ENCODE data around the gene ABHD1.
"Not testable (repeated sequence)": the region's sequence is repeated elsewhere in the genome, so short reads cannot be mapped to it uniquely, and the experiment has no call there.

Gene ABHD1

DNA sequence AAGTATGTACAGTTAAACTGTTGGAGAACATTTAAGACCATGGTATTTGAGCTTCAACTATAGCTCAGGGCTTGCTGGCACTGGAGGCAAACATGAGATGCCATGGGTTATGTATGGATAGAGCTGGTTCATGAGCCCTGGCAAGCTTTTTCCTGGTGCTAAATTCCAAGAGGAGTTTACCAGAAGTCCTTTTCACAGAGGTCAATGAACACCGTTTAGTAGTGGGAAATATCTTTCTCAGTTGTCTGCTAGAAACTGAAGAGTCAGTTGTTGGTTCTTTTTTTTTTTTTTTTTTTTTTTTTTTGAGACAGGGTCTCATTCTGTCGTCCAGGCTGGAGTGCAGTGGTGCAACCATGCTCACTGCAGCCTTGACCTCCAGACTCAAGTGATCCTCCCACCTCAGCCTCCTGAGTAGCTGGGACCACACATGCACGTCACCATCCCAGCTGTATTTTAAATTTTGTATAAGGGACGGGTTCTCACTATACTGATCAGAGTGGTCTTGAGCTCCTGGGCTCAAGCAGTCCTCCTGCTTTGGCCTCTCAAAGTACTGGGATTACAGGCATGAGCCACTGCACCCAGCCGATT is 35.7 kb upstream of the ABHD1 start:
- no peak for DNase-seq

DNA sequence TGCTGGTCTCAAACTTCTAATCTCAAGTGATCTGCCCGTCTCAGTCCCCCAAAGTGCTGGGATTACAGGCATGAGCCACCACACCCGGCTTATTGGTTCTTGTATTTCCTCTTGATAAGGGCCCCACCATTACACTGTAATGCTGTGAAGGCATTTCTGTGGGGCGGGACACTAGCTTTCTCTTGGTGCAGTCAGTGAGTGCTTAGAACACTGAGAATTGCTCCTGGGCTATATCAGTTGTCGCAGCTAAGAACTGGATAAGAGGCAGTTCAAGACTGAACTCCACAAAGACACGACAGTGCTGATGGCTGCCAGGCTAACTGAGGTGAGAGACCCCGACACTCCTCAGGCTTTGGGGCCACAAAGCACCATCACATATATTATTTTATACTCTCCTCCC is 35.0 kb upstream of the ABHD1 start:
- no peak for DNase-seq

DNA sequence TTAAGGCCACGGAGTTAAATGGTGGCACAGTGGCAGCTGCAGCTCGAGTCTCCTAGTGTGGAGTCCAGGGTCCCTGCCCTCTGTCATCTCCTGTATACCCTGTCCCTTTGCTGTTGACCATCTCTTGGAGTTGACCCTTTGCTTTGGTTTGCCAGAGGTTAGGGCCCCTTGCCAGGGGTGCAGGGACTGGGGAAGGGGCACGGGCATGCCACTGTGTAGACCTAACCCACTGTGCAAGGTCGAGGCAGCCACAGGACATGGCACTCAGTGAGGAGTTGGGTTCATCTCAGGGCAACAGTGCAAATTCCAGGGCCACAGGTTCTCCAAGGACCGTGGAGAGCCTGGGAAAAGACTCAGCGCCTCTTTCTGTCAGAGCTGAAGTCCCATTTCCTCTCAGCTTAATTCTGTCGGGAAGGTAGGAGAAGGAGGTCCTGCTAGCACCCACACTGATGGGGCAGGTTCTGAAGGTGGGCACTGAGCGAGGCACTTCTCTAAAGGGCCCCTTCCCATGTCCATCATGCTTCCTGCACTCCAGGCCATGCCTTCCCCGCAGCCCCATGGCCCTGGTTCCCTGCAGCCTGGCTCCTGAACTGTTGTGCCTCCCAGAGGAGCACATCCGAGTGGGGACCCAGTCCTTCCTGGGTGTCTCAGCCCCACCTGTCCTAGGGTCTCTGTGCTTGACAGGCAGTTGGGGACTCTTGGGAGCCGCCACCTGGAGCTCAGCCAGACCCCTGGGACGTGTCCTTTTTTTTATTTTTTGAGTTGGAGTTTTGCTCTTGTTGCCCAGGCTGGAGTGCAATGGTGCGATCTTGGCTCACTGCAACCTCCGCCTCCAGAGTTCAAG is 34.3 kb upstream of the ABHD1 start:
- DNase-seq, result no peak

DNA sequence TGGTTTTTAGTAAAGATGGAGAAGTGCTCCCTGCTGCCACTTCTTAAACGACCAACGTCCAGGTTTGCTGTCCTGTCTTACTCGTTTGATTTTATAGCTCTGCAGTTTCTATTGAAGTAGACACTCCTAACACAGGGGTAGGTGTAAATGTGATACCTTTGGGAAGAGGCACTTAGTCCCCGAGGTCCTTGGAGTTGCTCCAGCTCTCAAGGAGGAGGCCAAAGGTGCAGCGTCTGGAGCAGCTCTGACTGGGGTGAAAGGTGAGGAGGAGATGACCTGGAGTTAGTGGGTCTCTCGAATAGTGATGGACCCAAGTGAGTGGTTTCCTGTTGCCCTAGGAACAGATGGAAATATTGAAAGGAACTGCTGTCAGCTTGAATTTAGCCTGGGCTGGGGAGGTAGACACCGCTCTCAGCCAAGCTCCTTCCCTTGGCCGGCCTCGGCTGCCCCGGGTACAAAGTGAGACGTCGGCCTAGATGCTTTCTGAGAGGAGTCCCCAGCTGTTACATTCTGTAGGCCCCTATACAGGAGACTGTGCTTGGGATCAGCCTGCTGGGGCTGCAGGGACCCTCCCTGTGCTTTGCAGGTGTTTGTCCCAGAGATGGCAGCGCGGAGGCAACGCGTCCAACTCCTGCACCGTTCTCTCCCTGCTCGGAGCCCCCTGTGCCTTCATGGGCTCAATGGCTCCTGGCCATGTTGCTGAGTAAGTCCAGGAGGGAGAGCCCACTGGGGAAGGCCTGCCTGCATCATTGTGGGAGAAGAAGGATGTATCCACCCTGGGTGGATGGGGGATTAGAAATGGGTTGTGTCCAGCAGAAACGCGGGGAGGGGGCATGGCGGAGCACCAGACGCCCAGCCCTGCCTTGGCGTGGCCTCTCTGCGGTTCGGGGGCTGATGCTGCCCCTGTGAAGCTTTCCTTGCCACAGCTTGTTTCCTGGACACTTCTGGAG is 31.6 kb upstream of the ABHD1 start:
- no peak for DNase-seq

DNA sequence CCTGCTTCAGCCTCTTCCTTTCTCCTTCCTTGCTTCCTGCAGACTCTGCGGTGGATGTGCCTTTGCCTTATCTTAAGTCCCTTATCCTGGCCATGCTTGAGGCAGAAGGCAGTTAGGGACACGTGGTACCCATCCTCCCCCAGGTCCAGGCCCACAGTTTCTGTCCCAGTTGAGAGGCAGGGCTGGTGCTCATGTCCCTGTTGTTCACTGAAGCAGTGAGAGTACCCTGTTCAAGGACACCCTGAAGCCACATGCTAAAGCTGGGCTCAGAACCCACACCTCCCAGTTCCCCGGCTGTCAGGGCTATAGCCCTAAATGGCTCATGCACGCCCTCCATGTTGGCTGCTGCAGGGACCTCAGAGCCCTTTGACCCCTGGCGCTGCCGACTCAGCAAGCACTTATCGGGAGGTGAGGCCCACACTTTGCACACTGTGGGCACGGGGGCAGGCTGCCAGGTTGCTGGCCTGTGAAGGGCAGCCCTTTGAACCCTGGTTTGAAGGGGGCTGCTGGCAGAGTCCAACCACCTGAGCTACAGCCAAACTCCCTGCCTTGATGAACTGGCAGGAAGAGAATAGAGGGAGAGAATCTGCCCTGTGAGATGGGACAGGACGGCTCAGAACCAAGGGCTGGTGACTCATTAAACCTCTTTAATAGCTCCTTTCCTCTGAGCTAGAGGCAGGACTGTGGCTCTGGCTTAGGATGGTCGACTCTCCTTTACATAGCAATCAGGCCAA is 30.8 kb upstream of the ABHD1 start:
- DNase-seq, result no peak

DNA sequence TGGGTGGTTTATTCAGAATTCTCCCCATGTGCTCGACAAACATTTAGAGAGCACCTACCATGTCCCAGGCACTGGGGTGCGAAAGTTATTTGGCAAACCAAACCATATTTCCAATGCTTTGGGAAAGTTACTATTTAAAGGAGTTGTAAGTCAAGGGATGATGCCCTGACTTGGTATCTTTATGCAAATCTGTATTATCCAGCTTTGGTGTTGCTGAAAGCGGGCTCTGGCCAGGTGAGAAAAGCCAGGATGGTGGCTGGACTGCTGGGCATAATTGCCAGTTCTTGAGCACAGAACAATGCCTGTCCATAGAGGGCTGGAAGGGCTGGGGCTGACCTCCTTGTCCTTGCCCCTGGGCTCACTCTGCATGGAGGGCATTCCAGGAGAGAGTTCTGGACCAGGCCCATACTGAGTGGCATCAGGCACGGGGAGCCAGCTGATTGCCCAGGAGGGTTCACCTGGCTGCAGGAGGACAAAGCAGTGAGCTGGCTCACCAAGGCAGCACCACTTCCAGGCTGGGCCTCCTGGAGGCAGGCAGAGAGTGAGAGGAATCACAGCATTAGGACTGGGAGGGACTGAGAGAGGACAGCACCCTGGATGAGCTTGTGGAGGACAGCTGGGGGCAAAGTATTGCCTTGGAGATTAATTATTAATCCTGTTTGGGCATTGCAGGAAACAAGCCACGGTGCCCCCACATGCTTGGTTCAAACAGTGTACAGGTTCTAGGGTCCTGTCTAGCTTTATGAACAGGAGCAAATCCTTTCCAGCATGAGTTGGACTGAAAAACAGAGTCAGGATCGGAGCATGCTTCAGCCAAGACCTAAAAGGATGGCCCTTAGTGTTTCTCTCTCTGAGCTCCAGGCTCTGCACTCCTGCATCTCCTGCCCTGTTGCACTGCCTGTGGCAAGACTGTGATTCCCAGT is 29.9 kb upstream of the ABHD1 start:
- no peak for DNase-seq

DNA sequence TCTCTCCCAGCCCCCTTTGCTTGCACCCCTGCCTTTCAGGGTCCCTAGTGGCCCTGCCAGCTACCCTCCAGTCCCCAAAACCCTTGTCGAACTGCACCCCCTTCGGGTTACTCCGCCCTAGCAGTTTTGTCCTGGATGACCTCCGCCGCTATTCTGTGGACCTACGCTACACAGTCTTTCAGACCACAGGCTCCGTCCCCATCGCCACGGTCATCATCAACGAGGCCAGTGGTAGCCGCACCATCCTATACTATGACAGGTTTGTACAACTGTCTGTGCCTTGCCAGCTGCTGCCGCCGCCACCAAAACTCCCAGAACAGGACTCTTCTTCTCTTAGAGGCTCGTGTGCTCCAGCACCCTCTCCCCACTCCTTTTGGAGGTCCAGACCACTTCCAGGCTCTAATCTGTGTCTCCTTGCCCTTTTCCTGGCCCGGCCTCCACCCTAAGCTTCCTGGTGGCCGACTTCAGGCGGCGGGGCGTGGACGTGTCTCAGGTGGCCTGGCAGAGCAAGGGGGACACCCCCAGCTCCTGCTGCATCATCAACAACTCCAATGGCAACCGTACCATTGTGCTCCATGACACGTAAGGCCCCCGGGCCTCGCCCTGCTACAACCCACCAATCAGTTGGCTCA is 29.1 kb upstream of the ABHD1 start:
- DNase-seq, result no peak

DNA sequence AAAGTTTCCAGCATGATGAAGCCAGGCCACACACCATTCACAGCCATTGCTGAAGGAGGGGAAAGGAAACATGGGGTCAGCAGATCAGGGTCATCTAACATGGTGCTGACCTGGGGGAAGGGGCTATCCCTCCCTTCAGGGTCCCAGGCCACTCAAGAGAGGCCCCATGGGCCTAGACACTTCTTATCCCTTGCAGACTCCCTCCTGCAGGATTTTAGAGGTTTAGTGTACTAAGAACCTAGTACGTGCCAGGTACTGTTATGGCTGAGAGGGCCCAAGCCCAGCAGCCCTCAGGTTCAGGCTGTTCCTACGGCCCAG is 28.2 kb upstream of the ABHD1 start:
- no peak for DNase-seq

DNA sequence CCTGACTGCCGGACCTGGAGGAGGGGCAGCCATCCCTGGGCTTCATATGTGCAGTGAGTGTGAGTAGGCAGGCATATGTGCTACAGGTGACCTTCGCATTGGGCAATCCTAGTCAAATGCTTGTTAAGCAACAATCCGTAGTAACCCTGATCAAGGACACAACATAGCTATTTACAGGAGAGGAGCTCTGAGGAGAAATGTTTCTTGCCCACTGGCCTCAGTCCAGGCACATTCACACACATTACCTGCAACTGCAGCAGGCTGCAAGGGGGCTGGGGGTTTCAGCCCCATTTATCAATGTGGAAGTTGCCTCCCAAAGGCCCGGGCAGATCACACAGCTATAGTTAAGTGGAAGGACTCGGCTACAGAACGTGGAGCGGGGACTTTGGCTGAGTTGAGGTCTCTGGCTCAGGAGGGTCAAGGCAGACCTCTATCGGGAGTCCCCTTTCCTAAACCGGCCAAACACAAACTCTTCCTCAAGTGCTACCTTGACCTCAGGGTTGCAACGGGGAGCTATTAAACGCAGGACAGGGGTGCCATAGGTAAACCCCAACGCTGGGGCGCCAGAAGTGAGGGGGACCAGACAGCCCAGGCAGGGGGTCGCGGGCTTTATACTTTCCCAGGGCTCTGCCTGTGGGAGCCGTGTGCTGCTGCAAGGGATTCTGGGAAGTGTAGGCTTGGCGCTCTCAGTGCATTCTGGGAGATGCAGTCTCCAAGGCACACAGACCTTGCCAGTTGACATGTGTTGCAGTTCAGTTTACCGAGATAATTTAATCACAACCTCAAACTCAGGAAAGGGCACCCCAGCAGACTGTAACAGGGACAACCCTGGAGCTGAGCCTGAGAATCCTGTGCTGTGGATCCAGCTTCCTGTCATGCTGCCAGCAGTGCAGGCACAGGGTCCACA is 27.6 kb upstream of the ABHD1 start:
- no peak for DNase-seq

DNA sequence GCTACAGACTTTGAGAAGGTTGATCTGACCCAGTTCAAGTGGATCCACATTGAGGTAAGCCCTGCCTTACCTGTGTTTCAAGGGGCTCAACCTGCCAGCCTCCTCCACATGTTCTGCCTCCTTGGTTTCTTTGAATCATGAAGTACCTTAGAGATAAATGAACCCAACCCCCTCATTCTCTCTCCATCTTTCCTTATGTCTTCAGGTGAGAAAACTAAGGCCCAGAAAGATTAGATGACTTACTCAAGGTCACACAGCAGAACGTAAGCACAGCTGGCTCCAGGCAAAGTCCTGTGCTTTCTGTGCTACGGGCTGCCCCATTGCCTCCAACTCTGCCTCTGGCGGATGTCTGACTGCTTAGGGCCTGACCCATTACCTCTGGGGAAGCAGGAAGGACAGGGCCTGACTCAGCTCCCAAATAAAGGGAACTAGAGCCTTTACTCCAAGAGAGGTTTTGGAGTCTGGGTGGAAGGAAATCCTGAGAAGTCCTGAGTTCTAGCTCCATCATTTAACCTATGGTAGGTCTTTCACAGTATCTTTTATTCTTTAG is 26.8 kb upstream of the ABHD1 start:
- DNase-seq, result no peak

DNA sequence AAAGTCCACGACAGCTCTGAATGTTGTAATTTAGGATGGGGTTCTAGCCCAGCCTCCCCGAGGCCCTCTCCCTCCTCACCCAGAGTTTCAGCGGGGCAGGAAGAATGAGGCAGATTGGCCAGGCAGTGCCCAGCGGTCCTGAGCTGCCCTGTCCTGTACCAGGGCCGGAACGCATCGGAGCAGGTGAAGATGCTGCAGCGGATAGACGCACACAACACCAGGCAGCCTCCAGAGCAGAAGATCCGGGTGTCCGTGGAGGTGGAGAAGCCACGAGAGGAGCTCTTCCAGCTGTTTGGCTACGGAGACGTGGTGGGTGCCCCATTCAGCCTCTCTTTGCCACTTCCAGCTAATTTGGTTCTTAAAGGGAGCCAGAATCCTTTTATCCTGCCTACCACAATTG is 26.3 kb upstream of the ABHD1 start:
- DNase-seq, result no peak

DNA sequence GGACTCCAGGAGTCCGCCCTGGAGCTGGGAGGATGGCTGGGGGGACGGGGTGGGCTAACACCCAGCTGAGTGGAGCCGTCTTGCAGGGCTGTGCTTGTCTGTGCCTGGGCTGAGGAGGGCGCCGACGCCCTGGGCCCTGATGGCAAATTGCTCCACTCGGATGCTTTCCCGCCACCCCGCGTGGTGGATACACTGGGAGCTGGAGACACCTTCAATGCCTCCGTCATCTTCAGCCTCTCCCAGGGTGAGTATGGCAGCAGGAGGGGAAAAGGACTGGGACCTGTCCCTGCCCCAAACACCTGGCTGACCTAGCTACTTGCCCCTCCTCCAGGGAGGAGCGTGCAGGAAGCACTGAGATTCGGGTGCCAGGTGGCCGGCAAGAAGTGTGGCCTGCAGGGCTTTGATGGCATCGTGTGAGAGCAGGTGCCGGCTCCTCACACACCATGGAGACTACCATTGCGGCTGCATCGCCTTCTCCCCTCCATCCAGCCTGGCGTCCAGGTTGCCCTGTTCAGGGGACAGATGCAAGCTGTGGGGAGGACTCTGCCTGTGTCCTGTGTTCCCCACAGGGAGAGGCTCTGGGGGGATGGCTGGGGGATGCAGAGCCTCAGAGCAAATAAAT is 24.2 kb upstream of the ABHD1 start:
- DNase-seq, result no peak

DNA sequence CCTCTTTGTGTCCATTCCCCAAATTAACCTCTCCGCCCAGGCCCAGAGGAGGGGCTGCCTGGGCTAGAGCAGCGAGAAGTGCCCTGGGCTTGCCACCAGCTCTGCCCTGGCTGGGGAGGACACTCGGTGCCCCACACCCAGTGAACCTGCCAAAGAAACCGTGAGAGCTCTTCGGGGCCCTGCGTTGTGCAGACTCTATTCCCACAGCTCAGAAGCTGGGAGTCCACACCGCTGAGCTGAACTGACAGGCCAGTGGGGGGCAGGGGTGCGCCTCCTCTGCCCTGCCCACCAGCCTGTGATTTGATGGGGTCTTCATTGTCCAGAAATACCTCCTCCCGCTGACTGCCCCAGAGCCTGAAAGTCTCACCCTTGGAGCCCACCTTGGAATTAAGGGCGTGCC is 23.6 kb upstream of the ABHD1 start:
- DNase-seq, result no peak

DNA sequence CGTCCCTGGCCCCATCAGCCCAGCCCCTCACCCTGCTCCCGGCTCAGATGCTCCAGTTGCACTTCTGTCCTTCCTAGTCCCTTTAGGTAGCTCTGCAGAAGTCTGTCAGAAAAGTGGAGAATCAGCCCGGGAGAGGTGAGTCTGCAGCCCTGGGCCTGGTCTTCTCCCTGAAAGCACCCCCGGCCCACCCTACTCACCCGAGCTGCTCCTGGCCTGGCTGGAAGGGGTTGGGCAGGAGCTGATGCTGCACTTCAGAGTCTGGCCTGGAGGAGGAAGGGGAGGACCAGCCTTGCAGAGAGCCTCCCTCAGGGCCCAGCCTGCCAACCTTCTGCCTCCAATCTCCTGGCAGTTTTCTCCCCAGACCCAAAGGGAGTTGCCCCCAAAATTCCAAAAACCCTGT is 21.3 kb upstream of the ABHD1 start:
- no peak for DNase-seq

DNA sequence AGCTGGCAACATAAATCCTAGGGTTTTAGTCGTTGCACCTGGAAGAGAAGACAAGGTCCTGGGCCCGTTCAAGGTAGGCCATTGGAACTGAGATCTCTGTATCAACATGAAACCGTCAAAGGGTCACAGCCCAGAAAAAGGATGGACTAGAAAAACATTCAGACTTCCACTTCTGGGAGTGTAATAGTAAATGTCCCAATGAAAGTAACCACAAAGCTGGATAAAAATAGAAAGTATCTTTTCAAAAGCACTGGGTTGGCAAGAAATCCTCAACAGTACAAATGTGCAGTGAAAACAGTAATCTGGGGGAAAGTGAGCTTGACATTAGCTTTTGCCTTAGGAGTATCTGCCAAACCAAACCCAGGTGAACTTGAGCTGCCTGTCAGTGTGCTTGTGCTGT is 17.6 kb upstream of the ABHD1 start:
- DNase-seq, result no peak

DNA sequence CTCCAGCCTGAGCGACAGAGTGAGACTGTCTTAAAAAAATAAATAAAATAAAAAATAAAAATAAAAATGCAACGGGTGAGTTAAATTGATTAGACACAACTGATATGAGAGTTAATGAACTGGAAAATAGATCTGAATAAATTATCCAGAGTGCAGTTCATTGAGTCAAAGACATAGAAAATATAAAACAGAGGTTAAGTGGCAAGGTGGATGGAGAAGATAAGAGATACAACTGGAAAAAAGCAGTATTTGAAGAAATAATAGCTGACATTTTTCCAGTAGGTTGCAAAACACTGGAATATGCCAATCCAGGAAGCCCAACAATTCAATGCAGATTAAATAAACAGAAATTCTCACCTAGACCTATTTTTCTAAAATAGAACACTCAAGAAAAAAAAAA is 15.4 kb upstream of the ABHD1 start:
- no peak for DNase-seq

DNA sequence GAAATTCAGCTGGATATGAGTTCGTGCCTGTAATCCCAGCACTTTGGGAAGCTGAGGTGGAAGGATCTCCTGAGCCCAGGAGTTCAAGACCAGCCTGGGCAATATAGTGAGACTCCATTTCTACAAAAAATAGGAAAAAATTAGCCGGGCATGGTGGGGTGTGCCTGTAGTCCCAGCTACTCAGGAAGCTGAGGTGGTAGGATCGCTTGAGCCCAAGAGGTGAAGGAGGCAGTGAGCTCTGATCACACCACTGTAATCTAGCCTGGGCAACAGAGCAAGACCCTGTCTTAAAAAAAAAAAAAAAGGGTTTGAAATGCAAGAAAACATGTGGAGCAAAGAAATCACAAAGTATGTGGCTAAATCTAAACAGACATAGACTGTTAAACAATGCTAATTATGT is 14.5 kb upstream of the ABHD1 start:
- no peak for DNase-seq

DNA sequence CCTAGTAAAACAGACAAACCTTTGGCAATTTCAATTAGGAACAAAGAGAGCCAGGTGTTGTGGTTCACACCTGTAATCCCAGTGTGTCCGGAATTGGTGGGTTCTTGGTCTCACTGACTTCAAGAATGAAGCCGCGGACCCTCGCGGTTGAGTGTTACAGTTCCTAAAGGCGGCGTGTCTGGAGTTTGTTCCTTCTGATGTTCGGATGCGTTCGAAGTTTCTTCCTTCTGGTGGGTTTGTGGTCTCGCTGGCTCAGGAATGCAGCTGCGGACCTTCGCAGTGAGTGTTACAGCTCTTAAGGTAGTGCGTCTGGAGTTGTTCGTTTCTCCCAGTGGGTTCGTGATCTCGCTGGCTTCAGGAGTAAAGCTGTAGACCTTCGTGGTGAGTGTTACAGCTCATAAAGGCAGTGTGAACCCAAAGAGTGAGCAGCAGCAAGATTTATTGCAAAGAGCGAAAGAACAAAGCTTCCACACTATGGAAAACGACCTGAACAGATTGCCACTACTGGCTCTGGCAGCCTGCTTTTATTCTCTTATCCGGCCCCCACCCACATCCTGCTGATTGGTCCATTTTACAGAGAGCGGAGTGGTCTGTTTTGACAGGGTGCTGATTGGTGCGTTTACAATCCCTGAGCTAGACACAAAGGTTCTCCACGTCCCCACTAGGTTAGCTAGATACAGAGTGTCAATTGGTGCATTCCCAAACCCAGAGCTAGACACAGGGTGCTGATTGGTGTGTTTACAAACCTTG is 12.8 kb upstream of the ABHD1 start:
- not testable (repeated sequence) for DNase-seq

Measured in SIG-M5 (cell line).